Ovary (tissue), 10 donors: ENCODE results near the gene FCGR3A. TPM values are rescaled to one million over a fixed set of nuclear protein-coding genes. Genes with fewer than 3 reads are reported as not detected.
"Not testable (repeated sequence)": the region's sequence is repeated elsewhere in the genome, so short reads cannot be mapped to it uniquely, and the experiment has no call there.

Experiments used
- DNase-seq, 5 donors: peaks; one replicate each; pipeline ENCODE4 v3.0.0-alpha.2; 2019 to 2020
- H3K27ac ChIP-seq, 2 donors: fragments of 200-600 bp; one replicate each; pipeline versions ENCODE4 v1.5.1 to v1.8.0; 2019 to 2022
- H3K27me3 ChIP-seq: fragments of 200-600 bp; one replicate; pipeline ENCODE4 v1.8.0; 2022
- H3K36me3 ChIP-seq: fragments of 200-600 bp; sonication (generic); one replicate; pipeline ENCODE4 v1.5.1; 2019
- H3K4me1 ChIP-seq: one replicate; pipeline ENCODE4 v1.8.1; 2013; ENCODE audit warnings: mild to moderate bottlenecking, moderate library complexity; ENCODE audit not compliant: insufficient read depth
- H3K4me3 ChIP-seq: fragments of 200-600 bp; sonication (generic); one replicate; pipeline ENCODE4 v1.5.1; 2017
- H3K9me3 ChIP-seq, 2 donors: fragments of 200-600 bp in 1 of 2; sonication (generic) in 1 of 2; one replicate each; pipeline versions ENCODE4 v1.5.1 to v1.8.1; 2013 to 2019; ENCODE audit warnings: mild to moderate bottlenecking in 1 of 2, moderate library complexity in 1 of 2
- POLR2A ChIP-seq: fragments of 450-650 bp; IDR thresholded peaks from one replicate; pipeline ENCODE4 v1.6.1; 2017; ENCODE audit warnings: antibody characterized with exemption, mild to moderate bottlenecking, moderate library complexity
- WGBS, 3 donors: extraction: QIAGEN DNeasy Blood & Tissue Kit in 1 of 3; methylation state at CpG; one replicate each; pipeline versions ENCODE4 v1.1.5 to v1.1.7; 2013 to 2017; 5-methylcytosine and 5-hydroxymethylcytosine counted together
- intact Hi-C, 4 donors: fragments of 100-400 bp; cut with DNase I; formaldehyde crosslinking; loops; one replicate each; pipeline versions ENCODE4 v1.11.0 to v1.15.1; 2022 to 2023
- long read RNA-seq, 3 donors: library from polyadenylated mRNA in 2 of 3; unstranded in 2 of 3; transcript quantifications; one replicate each; pipeline ENCODE4 v2.0.0 and lab custom pipeline, GENCODE V29; 2021 to 2026
- polyA plus RNA-seq, 2 donors: library from polyadenylated mRNA; stranded (reverse); fragments of 200-250 nt in 1 of 2; fragments of 350-450 nt in 1 of 2; fragmentation: Illumina TruSeq in 1 of 2; extraction: RNeasy Lipid Tissue Mini Kit (QIAGEN cat#74804) in 1 of 2; gene quantifications; one replicate each; pipeline ENCODE4 v1.2.3, GENCODE V29; 2013 to 2014
- total RNA-seq, 7 donors: library from RNA; depleted of rRNA in 2 of 7; stranded (reverse); fragments of >200 nt in 2 of 7; fragmentation: NEBNext Ultra II Directional in 3 of 7; extraction: Animal tissue kit (Norgen Biotek cat#: 25700) in 3 of 7; gene quantifications; one replicate each; pipeline versions ENCODE4 v1.1.0 to v1.2.4, GENCODE V29; 2016 to 2023
- donor health status: DM: no; HTN: no; CAD: no; lungs with moderate emphysema.
- donor health status: DM: no; HTN: no; CAD: no.
- donor health status: Bipolar disorder and iron deficiency.
- donor health status: DM: yes; HTN: yes; CAD: no.
- donor health status: DM: no; HTN: no; CAD: no.
- donor health status: DM: yes; HTN: yes; CAD: no.

The FCGR3A gene
- total RNA-seq: 10 to 100 TPM in 1 of 7 donors, 1 to 10 TPM in 6; 4.7 to 24.2 (median 6.6) TPM
- polyA plus RNA-seq: 10 to 100 TPM in 1 of 2 donors, 1 to 10 TPM in 1; 7.7 to 44.3 TPM
- long read RNA-seq, donor 1, transcript FCGR3A-202 (5 exons, 2,385 nt): major isoform, 33 of 47 reads
- long read RNA-seq, donor 1, transcript FCGR3A-203 (5 exons, 2,081 nt): minor isoform, 5 of 47 reads
- long read RNA-seq, donor 1, partial matches to known transcripts: 5 of 47 reads
- long read RNA-seq, donor 1, other reads (novel, unspliced or antisense): 3 of 47 reads
- long read RNA-seq, donor 2: 0 reads
- long read RNA-seq, donor 3, transcript FCGR3A-202 (5 exons, 2,385 nt): major isoform, 21 of 29 reads
- long read RNA-seq, donor 3, partial matches to known transcripts: 0 of 29 reads
- long read RNA-seq, donor 3, other reads (novel, unspliced or antisense): 3 of 29 reads

GRCh38 chr1:161549652-161550051, at the start of gene FCGR3A:
Gene FCGR3A, minus strand, starts transcription at chr1:161549818. Its CDS starts 82 bp downstream, at chr1:161549736.
- no peak within 1 kb of the TSS for H3K4me3 ChIP-seq
- no peak for TF ChIP-seq POLR2A
- 73 to 94% (median 86%) methylated on average over 2 of the region's 2 CpGs for WGBS, 3 donors
- H3K27me3 ChIP-seq: no peaks in the 10 kb centered on the region
- H3K27ac ChIP-seq: no peak within 1 kb of the TSS
- intact Hi-C loops: no loop called here
- no peaks in the 10 kb centered on the region for H3K36me3 ChIP-seq
- DNase-seq: no peak
- no peaks in the 10 kb centered on the region for H3K9me3 ChIP-seq
- H3K4me1 ChIP-seq: no peaks in the 10 kb centered on the region

- H3K9me3 ChIP-seq: not testable (repeated sequence)
Measured at GRCh38 chr1:161597077-161597476, 47.5 kb upstream of the FCGR3A start.

DNA sequence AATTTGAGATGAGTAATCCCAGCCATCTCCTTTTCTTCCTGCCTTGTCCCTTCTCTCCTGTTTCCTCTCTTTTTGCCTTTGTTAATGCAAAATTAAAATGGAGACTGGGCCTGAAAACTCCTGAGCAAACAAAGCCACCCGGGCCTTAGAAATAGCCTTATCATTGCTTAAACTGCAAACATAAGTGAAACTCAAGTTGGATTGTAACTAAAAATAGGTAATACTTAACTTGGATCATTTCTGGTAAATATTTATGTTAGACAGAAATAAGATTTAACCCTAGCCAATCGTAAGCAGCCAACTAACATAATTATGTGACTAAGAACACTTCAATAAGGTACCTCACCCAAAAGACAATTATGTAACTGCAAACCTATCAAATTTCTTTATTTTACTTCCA, 46.0 kb upstream of the FCGR3A start:
- WGBS, 3 donors: 41 to 71% (median 53%) methylated on average over 2 of the region's 2 CpGs
- not testable (repeated sequence) for H3K36me3 ChIP-seq, H3K27ac ChIP-seq

More at GRCh38 chr1:161597077-161597476, 47.5 kb upstream of the FCGR3A start:
- DNase-seq, H3K27me3 ChIP-seq, H3K27ac ChIP-seq, H3K4me3 ChIP-seq, H3K36me3 ChIP-seq, intact Hi-C loops, H3K4me1 ChIP-seq: not testable (repeated sequence)
- WGBS, 3 donors: 38 to 66% (median 63%) methylated on average over 3 of the region's 3 CpGs

GRCh38 chr1:161595173-161595572, 45.6 kb upstream of the FCGR3A start:
- DNase-seq: peak in 1 of 5 donors; percentile 15
- H3K27me3 ChIP-seq, intact Hi-C loops, H3K4me1 ChIP-seq, H3K9me3 ChIP-seq, H3K27ac ChIP-seq, H3K4me3 ChIP-seq, H3K36me3 ChIP-seq: not testable (repeated sequence)
- WGBS, 3 donors: 33 to 70% (median 67%) methylated on average over 1 to 2 of the region's 2 CpGs

More for the DNA sequence above, 46.0 kb upstream of the FCGR3A start:
- intact Hi-C loops, DNase-seq, H3K27me3 ChIP-seq, H3K4me3 ChIP-seq, H3K9me3 ChIP-seq, H3K4me1 ChIP-seq: not testable (repeated sequence)

- H3K36me3 ChIP-seq, H3K4me3 ChIP-seq, H3K4me1 ChIP-seq, DNase-seq, intact Hi-C loops, H3K27me3 ChIP-seq, H3K27ac ChIP-seq, H3K9me3 ChIP-seq: not testable (repeated sequence)
- 71 to 76% (median 72%) methylated on average over 4 of the region's 4 CpGs for WGBS, 3 donors
Measured at GRCh38 chr1:161594269-161594984, 44.8 kb upstream of the FCGR3A start.

- WGBS, 3 donors: 69 to 79% (median 75%) methylated on average over 11 of the region's 11 CpGs
- H3K4me1 ChIP-seq, H3K9me3 ChIP-seq, DNase-seq, H3K27ac ChIP-seq, intact Hi-C loops, H3K27me3 ChIP-seq, H3K36me3 ChIP-seq, H3K4me3 ChIP-seq: not testable (repeated sequence)
Measured at GRCh38 chr1:161593092-161593755, 43.6 kb upstream of the FCGR3A start.

DNA sequence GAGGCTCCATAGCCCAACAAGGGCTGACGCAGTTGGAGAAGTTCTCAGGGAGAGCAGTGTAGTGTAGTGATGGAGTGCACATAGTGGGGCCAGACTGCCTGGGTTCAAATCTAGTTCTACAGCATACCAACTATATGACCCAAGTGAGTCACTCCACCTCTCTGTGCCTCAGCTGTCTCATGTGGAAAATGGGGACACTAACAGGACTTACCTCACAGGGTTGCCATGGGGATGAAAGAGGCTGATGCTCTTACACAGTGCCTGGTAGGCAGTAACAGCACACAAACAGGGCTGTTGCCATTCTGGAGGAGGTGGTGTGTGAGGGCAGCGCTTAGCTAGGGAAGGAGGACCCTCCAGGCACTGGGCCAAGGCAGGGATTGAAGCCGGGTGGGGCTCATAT, 43.0 kb upstream of the FCGR3A start:
- H3K36me3 ChIP-seq, DNase-seq, H3K9me3 ChIP-seq, intact Hi-C loops, H3K27me3 ChIP-seq, H3K27ac ChIP-seq, H3K4me3 ChIP-seq, H3K4me1 ChIP-seq: not testable (repeated sequence)
- 13 to 63% (median 62%) methylated on average over 2 of the region's 3 CpGs for WGBS, 3 donors

DNA sequence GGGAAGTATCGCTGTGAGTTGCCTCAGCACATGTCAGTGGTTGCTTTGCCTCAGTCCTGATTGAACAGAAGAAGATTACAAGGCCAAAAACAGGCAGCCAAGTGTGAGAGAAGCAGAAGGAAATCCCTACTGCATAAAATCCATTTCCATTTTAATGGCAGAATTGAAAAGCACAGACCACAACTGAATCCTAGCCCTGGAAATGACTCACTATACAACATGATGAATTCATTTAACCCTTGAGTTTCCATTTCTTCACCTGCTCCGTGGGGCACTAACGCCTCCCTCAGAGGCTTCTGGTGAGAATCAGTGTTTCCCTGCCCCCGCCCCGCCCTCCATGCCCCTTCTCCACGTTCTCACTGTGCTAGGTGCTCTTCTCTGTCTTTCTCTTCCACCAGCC, 40.3 kb upstream of the FCGR3A start:
- H3K27ac ChIP-seq, DNase-seq, H3K27me3 ChIP-seq, H3K36me3 ChIP-seq, H3K9me3 ChIP-seq, H3K4me3 ChIP-seq, H3K4me1 ChIP-seq, intact Hi-C loops: not testable (repeated sequence)
- 22 to 73% (median 70%) methylated on average over 1 of the region's 6 CpGs for WGBS, 3 donors

DNA sequence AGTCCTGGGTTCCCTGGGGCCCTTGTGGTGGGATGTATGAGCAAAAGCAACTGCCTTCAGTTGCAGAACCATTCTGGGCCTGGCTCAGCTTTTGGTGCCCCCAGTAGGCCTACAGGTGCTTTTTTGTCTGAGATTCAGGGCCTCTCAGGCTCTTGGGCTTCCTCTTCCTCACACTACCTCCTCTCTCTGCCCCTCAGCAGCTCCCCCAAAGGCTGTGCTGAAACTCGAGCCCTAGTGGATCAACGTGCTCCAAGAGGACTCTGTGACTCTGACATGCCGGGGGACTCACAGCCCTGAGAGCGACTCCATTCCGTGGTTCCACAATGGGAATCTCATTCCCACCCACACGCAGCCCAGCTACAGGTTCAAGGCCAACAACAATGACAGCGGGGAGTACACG, 39.7 kb upstream of the FCGR3A start:
- H3K9me3 ChIP-seq, H3K27me3 ChIP-seq, DNase-seq, H3K4me1 ChIP-seq, H3K4me3 ChIP-seq, H3K36me3 ChIP-seq, intact Hi-C loops, H3K27ac ChIP-seq: not testable (repeated sequence)
- WGBS, 3 donors: 27 to 71% (median 29%) methylated on average over 7 to 8 of the region's 8 CpGs

DNA sequence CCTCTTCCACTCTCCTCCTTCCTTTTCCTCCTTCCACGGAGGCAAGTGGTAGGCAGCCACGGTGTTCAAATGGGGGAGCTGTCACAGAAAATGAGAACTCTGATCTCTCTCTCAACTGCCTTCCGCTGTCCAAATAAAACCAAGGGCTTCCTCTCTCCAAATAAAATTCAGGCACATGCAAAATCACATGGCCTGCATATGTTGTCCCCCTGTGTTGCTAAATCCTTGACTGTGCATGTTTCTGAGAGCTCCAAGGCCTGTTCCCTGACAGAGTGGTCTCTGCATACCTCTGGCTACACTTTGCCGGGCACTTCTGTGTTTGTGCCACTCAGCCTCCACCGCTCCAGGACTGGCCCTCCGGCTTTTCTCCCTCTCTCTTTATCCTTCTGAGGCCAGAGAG, 39.0 kb upstream of the FCGR3A start:
- H3K4me1 ChIP-seq, H3K27ac ChIP-seq, DNase-seq, H3K27me3 ChIP-seq, H3K4me3 ChIP-seq, H3K36me3 ChIP-seq, H3K9me3 ChIP-seq, intact Hi-C loops: not testable (repeated sequence)
- WGBS, 3 donors: no CpG with 5 or more reads among the region's 6 CpGs

GRCh38 chr1:161582882-161583281, 33.3 kb upstream of the FCGR3A start:
- H3K27me3 ChIP-seq, intact Hi-C loops, DNase-seq, H3K36me3 ChIP-seq, H3K4me3 ChIP-seq, H3K27ac ChIP-seq, H3K9me3 ChIP-seq, H3K4me1 ChIP-seq: not testable (repeated sequence)
- WGBS, 3 donors: no CpG with 5 or more reads among the region's 4 CpGs
